ENCODE data around the gene ZBED4.
"Not testable (repeated sequence)": the region's sequence is repeated elsewhere in the genome, so short reads cannot be mapped to it uniquely, and the experiment has no call there.

ZBED4 gene

GRCh38 chr22:49852568-49852897 is 1.1 kb upstream of the ZBED4 start:
- DNase-seq (ENCODE audit: low spot score) = not testable (repeated sequence)

GRCh38 chr22:49853981-49854831 is 562 bp downstream of the ZBED4 start:
- DNase-seq (ENCODE audit: low spot score) = peak; percentile 37

DNA sequence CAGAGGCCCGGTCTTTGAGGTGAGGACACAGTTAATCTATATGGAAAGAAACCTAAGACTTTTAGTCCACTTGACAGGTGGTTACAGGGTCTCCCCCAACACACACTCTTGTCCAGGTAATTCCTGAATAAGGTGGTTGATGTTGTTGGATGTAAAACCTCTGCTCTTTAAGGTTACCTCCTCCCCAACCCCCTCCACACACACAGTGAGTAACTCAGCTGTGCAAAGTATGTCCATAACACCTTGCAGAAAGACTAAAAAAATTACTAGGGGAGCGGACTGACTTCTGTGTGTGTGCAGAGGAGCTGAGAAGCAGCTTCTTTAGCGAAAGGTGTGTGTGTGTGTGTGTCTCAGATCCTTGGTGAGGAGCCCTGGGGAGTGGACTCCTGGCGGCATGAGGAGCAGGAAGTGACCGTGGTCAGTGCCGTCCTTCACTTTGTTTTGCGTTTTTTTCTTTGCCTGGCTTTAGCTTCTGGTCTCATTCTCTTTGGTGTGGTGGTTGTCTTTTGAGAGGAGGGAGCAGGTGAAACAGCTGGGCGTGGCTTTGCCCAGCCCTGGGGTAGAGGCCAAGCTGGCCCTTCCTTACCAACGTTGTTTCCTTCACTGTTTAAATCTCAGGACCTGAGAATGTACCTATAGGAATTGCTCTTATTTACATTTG is 1.7 kb downstream of the ZBED4 start:
- DNase-seq (ENCODE audit: low spot score) = peak; percentile 14

DNA sequence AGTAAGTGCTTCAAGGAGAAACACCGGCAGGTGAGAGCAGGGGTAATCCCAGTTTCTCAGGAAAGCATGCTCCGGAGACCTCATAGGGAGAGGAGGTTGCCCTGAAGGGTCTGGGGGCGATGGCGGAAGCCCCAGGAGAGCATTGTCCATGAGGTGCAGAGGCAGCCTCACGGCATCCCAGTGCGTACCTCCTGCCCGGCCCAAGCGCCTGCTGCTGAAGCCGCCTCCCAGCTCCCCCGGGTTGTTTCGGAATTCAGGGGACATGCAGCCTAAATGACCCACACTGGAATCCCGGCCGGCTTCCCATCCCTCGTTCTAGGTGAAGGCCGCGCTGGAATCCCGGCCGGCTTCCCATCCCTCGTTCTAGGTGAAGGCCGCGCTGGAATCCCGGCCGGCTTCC is 2.7 kb downstream of the ZBED4 start:
- DNase-seq (ENCODE audit: low spot score) = no peak

GRCh38 chr22:49856766-49857618 is 3.3 kb downstream of the ZBED4 start:
- DNase-seq (ENCODE audit: low spot score) = no peak

GRCh38 chr22:49858827-49859226 is 5.2 kb downstream of the ZBED4 start:
- no peak for DNase-seq (ENCODE audit: low spot score)

- DNase-seq (ENCODE audit: low spot score) = no peak
Observed at GRCh38 chr22:49861642-49862495, 8.2 kb downstream of the ZBED4 start.

DNA sequence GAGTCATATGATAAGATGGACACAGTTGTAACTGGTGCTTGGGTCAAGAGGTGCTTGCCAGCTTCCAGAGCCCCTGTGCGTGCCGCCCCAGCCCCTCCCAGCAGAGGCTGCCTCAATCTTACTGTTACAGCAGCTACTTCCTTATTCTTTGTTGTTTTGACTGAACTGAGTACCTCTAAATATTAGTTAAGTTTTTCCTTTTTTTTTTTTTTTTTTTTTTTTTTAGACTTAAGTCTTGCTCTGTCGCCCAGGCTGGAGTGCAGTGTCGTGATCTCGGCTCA is 8.8 kb downstream of the ZBED4 start:
- no peak for DNase-seq (ENCODE audit: low spot score)

GRCh38 chr22:49863931-49864330 is 10.3 kb downstream of the ZBED4 start:
- no peak for DNase-seq (ENCODE audit: low spot score)

DNA sequence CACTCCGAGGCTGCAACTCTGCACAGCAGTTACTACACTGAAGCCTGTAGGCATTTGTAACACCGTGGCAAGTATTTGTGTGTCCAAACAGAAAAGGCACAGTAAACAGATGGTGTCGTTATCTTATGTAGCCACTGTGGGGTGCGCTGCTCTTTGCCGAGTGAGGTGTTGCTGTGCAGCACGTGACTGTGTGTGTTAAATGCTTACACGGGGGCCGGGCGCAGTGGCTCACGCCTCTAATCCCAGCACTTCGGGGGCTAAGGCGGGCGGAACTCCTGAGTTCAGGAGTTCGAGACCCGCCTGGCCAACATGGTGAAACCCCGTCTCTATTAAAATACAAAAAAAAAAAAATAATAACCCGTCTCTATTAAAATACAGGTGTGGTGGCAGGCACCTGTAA is 11.5 kb downstream of the ZBED4 start:
- no peak for DNase-seq (ENCODE audit: low spot score)

- DNase-seq (ENCODE audit: low spot score) = no peak
Observed at GRCh38 chr22:49866134-49866533, 12.5 kb downstream of the ZBED4 start.

DNA sequence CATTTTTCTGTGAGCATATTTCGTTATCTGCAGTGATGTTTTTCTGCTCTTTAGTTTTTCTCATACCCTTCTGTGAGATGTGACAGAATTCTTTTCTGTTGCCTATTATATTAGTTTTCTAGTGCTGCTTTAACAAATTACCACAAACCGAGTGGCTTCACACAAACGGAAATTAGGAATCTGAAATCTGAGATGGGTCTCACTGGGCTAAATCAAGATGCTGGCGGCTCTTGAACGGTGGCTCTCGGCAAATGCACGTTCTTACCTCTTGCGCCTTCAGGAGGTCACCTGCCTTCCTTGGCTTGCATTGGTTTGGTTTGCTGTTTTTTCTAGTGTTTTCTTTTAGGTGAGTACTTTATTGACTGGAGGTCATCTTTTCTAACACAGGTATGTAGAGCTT is 13.0 kb downstream of the ZBED4 start:
- no peak for DNase-seq (ENCODE audit: low spot score)

DNA sequence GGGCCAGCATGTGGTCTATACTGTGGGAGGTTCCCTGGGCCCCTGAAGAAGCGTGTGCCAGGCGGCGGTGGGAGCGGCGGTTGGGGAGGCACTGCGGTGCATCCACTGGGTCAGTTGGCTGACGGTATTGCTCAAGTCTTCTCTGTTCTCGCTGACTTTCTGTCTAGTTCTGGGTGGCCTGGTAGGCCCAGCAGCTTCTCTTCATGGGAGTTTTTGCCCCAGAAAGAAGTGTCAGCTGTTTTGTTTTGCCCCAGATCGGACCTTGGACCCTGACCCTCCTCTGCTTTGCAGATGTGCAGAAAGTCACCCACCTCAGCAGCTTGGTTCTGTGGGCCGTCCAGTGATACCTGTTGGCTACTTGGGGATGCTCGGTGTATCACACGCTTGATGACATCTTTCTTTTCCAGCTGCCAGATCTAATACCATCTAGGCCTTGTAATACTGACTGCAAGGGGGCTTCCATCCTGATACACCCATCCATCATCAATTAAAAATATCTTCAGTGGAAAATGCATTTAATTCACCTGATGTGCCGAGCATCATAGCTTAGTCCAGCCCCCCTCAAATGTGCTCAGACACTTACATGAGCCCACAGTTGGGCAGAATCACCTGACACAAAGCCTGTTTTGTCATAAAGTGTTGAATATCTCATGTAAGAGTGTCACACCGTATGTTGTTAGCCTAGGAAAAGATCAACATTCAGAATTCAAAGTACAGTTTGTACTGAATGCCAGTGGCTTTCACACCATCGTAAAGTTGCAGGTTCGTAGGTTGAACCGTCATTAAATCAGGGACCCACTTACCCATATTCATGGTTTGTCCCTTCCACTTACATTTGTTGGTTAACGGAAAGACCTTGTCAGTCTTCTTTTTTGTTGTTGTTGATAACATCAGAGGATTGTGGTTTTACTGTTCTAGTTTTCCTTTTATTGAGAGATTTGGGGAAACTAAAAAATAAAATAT is 13.9 kb downstream of the ZBED4 start:
- DNase-seq (ENCODE audit: low spot score) = no peak

- DNase-seq (ENCODE audit: low spot score) = no peak
Observed at GRCh38 chr22:49869086-49869830, 15.6 kb downstream of the ZBED4 start.

DNA sequence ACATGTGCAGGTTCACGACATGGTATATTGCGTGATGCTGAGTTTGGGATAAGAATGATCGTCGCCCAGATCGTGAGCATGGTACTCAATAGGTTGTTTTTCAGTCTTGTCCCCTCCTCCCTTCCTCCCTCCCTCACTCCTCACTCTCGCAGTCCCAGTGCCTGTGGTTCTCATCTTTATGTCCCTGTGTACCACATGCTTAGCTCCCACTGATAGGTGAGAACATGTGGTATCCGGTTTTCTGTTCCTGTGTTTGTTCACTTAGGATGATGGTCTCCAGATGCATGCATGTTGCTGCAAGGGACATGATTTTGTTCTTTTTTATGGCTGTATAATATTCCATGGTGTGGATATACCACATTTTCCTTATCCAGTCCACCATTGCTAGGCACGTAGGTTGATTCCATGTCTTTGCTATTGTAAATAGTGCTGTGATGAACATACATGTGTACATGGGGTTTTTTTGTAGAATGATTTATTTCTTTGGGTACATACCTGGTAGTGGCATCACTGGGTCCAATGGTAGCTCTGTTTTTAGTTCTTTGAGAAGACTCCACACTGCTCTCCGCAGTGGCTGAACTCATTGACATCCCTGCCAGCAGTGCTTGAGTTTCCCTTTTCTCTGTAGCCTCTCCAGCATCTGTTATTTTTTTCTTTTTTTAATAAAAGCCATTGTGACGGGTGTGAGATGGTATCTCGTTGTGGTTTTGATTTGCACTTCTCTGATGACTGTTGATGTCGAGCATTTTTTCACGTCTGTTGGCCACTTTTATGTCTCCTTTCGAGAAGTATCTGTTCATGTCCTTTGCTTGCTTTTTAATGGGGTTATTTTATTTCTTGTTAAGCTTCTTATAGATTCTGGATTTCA is 16.4 kb downstream of the ZBED4 start:
- no peak for DNase-seq (ENCODE audit: low spot score)

DNA sequence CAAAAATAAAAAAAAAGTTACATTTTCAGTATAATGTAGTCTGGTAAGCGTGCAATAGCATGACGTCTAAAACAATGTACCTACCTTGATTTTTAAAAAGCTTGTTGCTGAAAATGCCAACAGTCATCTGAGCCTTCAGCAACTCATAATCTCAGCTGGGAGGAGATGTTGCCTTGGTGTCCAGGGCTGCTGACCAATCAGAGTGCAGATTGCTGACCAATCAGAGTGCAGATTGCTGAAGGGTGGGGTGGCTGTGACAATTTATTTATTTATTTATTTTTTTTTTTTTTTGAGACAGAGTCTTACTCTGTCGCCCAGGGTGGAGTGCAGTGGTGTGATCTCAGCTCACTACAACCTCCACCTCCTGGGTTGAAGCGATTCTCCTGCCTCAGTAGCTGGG is 17.8 kb downstream of the ZBED4 start:
- peak; percentile 26 for DNase-seq (ENCODE audit: low spot score)

- DNase-seq (ENCODE audit: low spot score) = no peak
Observed at GRCh38 chr22:49872347-49872746, 18.7 kb downstream of the ZBED4 start.

GRCh38 chr22:49873228-49873940 is 19.7 kb downstream of the ZBED4 start:
- no peak for DNase-seq (ENCODE audit: low spot score)

DNA sequence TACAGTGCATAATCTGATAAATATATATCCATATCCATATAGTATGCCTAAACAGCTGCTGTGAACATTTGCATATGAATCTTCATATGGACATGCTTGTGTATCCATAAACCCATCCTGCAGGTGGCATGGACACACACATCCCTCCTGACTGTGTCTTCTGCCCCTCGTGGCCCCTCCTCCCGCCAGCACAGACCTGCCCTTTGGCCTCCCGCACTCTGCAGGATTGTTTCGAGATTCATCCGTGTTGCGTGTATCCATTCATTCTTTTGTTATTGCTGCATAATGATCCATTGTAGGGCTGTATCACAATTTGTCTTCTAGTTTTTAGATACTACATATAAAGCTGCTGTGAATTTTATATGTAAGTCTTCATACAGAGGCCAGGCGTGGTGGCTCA is 24.0 kb downstream of the ZBED4 start:
- DNase-seq (ENCODE audit: low spot score) = no peak

Measured in RKO (cell line).